HTERT RPE-1 (cell line): ENCODE data around the gene PARD3.

Experiments
- in situ Hi-C: fragments of 300-500 bp; cut with MboI; formaldehyde crosslinking; loops from 4 replicates; pipeline ENCODE4 v1.14.3; 2020; ENCODE audit warnings: low sequenced_read_pairs

PARD3 gene

DNA sequence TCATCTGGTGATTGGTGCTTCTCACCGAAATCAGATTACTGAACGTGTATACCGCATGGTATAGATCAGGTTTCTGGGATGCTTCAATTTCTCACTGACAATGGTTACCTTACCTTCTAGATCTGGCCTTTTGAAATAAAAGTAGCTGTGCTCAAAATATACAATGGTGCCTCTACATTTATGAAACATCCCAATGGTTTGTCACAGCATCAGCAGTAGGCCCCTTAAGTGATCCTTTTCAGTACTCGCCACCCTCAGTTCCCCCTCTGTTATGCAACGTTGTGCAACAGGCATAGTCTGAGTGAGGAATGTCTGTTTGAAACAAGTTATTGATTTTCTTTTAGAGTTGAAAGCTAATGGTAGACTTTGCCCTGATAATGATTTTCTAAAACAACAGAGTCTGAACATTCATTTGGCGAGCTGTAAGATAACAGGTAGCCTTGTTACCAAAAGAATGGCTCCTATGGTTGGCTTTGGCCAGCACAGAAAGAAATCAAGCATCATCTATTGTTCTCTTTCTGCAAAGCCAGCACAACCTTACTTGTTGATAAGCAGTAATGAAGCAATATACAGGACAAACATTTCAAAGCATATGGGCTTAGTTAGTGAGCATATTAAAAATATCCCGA lies 693.9 kb downstream of the PARD3 start:
- in situ Hi-C loops = no loop called here

DNA sequence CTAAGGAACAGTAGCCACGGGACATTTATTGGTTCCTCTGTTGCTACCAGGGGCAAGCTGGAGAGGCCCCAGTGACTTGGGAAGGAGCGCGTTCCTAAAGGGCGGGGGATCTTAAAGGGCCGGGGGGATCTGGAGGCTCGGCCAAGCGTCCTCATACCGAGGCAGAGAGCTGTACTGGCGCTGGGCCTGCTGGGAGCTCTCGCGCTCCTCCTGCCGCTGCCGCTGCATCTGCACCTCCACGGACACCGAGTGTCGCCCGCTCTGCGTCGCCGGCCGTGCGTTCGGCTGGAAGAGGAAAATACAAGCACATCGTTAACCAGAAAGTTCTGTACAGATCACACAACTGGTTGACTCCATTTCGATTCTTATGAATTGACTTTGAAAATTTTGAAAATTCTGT lies 695.6 kb downstream of the PARD3 start:
- in situ Hi-C loops = no loop called here

DNA sequence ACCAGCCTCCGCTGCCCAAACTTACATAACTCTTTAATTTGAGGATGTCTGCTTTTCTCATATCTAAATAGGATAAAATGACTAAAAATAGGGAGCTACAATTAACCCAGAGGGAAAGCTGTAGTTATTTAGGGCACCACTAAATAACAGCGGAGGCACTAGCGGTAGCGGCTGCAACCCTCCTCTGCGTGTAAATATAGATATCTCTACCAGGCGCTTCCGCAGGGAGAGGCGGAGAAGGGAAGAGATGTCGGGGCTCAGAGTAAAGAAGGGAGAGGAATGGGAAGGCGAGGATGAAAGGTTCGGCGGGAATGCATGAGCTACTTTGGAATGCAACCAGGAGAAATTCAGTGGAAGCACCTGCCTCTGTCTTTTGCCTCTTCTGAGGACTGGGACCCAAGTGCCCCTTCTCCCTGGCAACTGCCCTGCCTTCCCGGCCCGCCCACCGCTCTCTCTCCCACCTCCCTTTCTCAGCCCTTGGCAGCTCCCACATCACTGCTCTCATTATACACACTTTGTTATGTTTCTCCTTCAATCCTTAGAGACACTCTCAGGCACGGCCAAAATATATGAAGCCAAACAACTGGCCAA lies 698.3 kb downstream of the PARD3 start:
- in situ Hi-C loops = no loop called here

DNA sequence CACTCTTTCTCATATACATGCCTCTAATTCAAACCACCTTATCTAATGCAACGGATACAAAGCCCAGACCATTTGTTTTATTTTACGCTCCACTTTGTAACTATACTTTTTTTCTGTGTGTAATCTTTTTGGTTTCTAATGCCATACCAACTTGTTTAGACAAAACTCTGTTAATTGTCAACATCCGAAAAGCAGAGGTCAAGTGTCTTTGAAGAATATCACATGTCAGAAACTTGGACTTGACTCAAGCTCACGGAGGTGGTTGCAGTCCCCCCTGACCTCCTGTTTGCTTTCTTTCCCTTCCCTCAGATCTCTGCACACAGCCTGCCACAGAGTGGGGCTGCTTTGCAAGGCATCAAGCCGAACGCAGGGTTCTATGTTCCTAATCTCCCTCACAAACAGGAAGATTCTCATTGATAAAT lies 698.9 kb downstream of the PARD3 start:
- in situ Hi-C loops = no loop called here

DNA sequence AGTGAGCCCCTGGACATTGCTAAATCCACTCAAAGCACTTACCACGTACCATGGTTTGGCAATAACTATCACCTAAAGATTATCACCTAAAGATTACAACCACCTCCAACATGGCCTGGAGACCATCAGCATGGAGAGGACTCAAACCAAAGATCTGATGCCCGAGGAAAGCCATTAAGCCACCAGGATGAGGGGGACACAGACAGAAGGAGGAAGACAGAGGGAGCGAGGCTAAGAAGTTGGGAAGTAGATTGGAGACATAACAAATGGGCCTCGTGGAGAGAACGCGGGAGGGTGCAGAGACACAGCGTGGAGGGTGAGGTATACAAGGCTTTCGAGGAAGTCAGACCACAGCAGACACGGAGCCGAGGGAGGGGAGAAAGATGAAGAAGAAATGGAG lies 700.2 kb downstream of the PARD3 start:
- in situ Hi-C loops = no loop called here

DNA sequence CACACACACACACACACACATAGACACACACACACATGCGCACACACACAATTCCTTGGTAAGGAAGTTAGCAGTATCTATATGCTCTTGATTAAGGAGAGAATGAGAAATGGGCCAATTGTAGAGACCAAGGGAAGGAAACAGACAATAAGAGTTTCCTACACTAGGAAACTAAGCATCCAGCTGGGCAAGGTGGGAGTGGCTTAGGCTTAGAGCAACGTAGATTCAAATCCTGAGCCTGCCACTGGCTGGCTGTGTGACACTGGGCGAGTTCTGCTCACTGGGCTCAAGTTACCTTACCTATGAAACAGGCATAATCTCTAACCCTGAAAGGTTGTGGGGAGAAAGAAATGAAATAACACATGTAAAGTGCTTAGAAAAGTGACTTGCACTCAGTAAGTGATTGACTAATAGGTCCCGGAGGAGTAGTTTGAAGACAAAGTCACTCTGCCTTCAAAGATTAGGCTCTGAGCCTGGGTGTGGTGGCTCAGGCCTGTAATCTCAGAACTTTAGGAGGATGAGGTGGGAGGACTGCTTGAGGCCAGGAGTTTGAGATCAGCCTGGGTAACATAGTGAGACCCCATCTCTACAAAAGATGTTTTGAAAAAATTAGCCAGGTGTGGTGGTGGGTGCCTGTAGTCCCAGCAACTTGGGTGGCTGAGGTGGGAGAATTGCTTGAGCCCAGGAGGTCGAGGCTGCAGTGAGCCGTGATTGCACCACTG lies 701.4 kb downstream of the PARD3 start:
- in situ Hi-C loops = no loop called here

DNA sequence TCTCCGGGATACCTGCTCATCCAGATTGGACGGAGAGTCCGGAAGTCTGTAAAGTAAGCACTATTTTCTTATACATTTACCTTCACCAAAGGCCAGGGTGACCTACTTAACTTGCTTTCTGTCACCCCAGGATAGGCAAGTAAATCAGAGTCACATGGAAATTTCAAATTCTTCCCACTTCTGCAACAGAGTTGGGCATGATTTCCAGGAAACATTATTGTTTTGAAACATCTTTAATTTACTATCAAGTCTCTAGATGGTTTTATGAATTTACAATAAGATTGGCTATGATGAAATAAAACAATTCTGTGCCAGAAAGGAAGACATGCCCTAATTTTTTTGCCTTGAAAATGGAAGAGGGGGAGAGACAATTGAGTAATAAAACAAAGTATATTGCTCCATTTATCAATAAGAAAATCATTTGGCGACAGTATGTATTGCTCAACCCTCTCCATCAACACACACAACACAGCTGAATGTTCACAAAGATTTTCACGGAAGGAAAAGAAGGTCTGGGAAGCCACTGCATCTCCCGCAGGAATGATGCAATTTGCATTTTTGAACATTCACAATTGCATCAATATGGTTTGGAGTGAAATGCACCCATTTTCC lies 702.8 kb downstream of the PARD3 start:
- in situ Hi-C loops = no loop called here

DNA sequence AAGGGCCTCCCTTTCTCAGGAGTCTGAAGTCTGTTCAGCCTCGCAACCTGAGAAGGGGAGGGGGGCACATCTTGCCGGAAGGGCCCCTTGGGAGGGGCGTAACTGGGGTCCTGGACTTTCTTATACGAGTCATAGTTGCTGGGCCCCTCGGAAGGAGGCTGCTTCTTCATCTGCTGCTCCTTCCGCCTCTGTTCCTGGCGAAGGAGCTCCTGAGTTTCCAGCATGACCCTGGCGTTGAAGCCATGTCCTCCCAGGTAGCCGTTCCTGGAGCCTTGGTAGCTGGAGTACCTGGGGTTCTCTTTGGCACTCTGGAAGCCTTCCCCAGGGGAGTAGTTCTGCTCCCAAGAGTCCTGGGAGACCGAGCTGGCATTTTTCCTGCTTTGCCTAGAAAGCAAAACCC lies 703.9 kb downstream of the PARD3 start:
- in situ Hi-C loops = no loop called here

DNA sequence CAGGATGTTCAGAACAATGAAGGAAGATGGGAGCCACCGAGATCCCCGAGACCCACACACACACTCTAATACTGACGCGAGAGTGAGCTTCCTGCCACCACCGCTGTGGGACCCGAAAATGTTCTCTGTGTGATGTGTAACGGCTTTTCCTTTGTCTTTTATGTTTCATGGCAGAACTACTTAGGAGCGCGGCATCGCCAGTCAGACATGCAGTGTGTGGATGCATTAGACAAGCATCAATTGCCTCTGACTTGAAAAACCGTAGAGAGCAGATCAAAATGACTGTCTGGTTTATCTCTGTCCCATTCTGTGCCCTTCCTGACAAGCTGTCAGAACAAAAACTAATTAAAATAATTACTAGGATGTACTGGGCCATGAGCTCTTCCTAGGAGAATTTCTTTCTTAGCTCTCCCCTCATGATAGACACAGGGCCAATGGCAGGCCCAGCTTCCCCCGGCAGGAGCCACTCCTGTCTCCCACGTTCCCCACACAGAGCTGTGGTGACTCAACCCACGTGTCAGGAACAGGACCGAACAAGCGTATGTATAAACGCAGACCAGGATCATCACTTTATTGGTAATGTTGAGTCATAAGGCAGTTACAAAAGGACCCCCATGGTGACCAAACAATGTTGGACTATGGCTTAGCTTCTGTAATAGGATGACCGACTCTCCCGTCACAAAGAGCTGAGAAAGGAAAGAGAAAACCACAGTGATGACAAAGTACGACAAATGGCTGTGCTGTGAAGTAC lies 705.0 kb downstream of the PARD3 start:
- in situ Hi-C loops = no loop called here

DNA sequence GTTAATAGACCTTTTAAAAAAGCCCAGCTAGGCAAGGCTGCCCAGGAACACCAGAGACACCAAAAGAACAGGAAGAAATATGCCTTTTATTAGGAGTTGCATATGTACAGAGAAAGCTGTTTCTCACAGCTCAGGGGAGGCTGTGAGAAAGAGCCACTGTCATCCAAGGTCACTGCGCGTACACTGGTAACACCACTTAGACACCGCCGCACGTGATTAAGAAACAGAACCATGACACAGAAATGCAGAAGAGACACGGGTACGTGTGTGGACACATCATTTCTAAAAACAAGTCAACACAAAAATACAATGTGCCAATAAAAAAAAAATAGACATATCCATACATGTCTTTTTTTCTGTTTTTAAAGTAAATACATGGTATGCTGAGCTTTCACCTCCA lies 705.6 kb downstream of the PARD3 start:
- in situ Hi-C loops = no loop called here

DNA sequence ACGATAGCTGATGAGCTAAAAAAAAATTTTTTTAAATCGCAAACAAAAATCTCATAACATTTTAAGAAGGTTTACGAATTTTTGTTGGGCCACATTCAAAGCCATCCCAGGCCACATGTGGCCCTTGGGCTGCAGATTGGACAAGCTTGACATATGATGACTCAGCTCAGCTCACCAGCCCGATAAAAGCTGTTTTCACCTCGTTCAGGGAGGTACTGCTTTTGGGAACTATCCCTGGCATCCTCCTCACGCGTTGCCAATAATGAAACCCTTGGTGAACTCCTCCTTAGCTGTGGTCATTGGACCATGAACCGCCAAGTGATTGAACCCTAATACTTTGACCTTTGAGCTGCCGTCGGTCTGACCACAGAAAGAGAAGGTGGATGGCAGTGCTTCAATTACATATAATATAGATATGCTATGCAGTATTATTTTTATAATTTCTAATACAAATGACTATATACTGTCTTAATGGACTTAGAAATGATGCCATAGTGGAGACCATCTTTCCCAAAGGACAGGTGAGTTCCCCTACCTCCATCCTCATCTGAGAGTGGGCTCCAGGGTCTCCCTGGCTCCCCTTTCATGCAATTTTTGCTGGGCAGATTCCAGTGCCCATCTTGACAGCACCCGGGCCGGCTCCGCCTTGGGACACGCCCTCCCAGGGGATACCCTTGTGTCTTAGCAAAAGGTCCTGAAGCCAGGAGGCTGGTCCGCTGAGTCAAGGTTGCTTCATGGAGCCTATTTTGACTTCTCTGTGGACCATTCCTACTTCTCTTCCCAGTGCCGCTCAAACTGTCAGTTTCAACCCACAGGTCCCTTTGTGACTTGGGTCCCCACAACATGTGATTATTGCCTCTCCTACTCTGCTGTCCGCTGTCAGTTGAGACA lies 707.2 kb downstream of the PARD3 start:
- in situ Hi-C loops = no loop called here

DNA sequence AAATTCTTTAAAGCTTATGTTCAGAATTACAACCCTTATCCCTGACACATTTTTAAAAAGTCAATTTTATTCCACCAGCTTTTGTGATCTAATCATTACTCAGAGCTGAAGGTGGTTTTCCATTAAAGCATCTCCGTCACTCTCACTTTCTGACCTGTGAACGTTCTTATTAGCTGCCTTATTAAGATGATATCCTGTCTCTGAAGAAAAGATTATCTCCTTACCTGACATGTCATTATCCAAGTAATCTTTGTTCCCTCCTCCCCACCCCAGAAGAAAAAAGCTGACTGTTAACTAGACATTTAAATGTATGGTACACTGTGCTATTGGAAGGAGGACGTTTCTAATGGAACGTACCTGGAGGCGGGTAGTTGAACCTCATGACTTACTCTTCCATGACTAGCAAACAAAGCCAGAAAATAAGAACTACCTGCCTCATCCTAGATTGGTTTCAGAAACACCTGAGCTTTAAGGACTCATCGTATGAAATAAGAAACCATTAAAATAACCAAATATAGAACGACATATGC lies 708.7 kb downstream of the PARD3 start:
- in situ Hi-C loops = no loop called here

DNA sequence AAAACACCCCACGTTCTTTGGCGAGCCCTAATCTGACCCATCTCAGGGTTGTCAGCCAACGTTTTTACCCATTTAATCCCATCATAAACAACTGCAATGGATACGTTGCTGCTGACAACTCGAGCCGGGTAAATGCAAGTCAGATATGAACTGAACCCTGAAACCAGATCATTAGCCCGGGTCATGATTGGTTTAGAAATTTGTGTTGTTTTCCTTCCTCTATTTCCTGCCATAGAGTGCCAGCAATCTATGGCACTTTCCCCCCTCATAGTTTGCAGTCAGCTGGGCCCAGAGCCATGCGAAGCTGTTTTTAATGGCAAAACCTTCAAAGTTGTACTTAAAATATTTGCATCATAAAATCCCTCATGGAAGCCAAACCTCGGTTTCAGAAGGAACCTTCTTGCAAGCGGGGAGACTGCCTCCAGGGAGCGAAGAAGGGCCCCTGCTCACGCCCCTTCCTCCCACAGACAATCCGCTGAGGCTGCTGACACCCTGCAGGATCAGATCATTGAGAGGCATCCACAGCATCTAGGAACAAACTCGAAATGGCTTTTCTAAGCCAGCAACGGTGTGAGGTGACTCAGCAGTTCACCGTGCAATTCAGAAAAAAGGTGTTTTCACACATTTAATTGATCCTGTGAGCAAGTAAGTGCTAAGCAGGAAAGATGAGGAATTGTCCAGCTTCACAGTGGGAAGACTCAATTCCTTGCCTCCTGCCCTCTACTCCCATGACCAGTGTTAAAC lies 710.1 kb downstream of the PARD3 start:
- in situ Hi-C loops = no loop called here

DNA sequence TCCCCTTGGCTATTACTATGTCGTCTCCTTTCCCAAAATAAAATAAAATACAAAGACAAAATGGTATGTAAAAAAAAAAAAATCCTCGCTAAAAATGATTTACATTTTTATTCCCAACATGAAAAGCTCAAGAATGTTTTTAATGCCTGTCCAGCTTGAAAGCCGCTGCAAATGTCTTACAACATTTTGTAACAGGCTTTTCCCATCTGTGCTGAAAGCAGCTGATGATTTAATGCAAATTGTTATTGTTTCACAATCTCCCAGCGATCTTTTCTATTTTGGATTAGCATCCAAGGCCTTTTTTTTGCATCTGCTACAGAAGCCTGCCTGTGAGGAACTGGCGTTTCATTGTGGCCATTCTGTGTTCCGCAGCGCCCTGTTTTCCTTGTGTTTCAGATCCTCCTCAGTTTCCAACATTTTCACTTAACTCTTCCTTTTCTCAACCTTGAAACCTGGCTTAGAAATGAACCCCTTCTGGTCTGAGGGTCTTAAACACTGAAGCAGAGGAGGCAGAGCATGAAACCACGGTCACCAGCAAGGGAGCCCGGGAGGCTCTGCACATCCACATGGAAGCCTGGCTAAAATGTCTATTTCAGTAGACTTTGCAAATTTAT lies 712.1 kb downstream of the PARD3 start:
- in situ Hi-C loops = no loop called here

DNA sequence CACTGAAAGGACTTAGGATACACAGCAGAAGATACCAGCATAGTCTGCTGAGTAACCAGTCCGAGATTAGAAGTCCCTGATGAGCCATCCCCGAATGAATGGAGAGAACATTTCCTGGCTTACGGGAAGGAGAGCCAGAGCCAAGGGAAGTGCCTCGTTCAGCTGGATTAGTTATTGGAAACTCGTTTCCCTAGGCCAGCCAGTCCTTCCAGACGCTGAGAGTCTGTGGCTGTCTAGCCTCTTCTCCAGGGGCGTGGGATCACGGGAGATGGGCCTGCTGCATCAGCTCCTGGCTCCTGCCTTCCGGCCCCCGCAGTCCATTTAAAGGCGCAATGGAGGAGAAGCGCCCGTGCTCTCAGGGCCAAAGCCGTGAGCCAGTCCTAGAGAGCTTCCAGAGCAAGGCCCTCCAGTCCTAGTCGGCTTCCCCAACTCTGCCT lies 712.8 kb downstream of the PARD3 start:
- in situ Hi-C loops = no loop called here

DNA sequence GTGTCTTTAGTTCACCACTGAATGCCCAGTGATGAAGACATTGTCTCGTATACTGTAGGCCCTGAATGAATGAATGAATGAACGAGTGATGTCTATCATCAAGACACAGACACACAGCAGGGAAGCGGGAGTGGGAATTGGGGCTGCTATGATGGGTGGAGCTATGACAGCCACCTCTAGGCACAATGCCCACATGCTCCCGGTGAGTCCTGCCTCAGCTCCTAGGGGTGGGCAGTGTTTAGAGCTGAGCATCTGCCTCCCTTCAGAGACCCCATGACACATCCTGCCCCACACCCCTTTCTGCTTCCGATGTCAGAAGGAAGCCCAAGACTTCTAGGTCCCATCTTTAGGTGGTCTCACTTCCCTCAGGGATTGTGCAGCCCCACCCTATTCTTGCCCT lies 714.1 kb downstream of the PARD3 start:
- in situ Hi-C loops = no loop called here

DNA sequence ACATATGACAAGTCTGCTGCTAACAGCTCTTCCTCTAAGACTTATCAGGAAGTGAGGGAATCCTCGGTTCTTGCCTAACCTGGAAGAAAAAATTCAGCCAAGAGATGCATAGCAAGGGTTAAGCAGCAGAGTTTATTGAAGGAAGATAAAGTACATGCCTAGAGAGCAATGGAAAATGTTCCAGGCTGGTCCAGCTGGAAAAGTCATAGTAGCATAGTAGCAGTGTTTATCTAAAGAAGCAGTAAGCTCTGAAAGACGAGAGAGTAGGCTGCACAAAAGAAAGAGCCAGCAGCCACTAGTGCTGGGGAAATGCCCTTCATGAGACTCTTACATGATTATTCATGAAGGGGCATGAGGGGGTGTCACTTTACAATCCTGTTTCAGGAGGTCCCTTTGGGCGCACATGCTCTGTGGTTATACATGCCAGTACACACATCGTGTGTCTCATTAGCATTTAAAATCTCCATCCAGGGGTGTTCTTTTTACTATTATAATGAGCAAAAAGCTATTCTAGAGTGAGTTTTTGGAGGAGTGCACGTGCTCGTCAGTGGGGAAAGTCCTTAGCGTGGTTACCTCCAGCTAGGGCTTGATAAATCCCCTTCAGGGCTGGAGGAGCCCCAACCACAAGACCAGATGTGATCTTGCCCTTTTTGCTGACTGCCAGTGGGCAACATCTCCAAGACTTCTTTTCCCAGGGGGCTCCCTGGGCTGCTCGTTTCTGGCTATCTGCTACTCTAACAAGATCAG lies 716.1 kb downstream of the PARD3 start:
- in situ Hi-C loops = no loop called here

DNA sequence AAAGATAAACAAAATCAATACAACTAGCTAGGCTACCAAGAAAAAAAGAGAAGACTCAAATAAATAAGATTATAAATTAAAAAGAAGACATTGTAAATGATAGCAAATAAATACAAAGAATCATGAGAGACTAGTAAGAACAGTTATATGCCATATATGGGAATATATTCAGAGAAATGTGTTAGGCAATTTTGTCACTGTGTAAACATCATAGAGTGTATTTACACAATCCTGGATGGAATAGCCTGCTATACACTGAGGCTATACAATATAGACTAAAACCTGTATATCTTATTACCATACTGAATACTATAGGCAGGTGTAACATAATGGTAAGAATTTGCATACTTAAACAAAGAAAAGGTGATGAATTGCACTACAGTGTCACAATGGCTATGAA lies 717.4 kb downstream of the PARD3 start:
- in situ Hi-C loops = no loop called here
